ENCODE data around the gene RBFOX2.
"Not testable (repeated sequence)": the region's sequence is repeated elsewhere in the genome, so short reads cannot be mapped to it uniquely, and the experiment has no call there.

RBFOX2 gene

GRCh38 chr22:35742342-35743100 lies 286.1 kb downstream of the RBFOX2 start:
- H3K18ac ChIP-seq (ENCODE audit: low read length) = no peak overlapping the region
- H3K9ac ChIP-seq (ENCODE audit: low read length) = no peak overlapping the region
- no peak overlapping the region for H3K27ac ChIP-seq (ENCODE audit: low read depth, low read length)
- no peak overlapping the region for H3K56ac ChIP-seq (ENCODE audit: low read length)
- H2BK120ac ChIP-seq (ENCODE audit: low read depth, low read length) = no peak overlapping the region
- no peak overlapping the region for H3K4me2 ChIP-seq (ENCODE audit: low read length)
- peaks cover 3% of the 10 kb centered on the region for H3K4me1 ChIP-seq (ENCODE audit: control insufficient read depth, low read depth, low read length)
- peak; percentile 48 for DNase-seq
- H3K79me1 ChIP-seq (ENCODE audit: low read length) = no peaks in the 10 kb centered on the region
- H2BK5ac ChIP-seq (ENCODE audit: low read length) = no peak overlapping the region
- H3K79me2 ChIP-seq (ENCODE audit: control insufficient read depth, insufficient read depth, low read length) = no peaks in the 10 kb centered on the region
- no peak overlapping the region for H2AK5ac ChIP-seq (ENCODE audit: low read length)
- H4K8ac ChIP-seq (ENCODE audit: low read depth, low read length) = no peak overlapping the region
- H3K27me3 ChIP-seq (ENCODE audit: insufficient read depth, low read length, poor library complexity) = no peaks in the 10 kb centered on the region
- H4K5ac ChIP-seq (ENCODE audit: low read length) = no peak overlapping the region
- no peaks in the 10 kb centered on the region for H3K36me3 ChIP-seq (ENCODE audit: control insufficient read depth, insufficient read depth, low read length)
- no CpG with 5 or more reads among the region's 9 CpGs for WGBS (ENCODE audit: extremely low coverage, insufficient coverage, low lambda C conversion rate)
- H3K23ac ChIP-seq (ENCODE audit: low read length) = no peak overlapping the region
- H2BK15ac ChIP-seq (replicated peaks; ENCODE audit: low read depth) = no peak overlapping the region
- no peak overlapping the region for H3K4ac ChIP-seq (ENCODE audit: low read depth, low read length)
- H3K4me3 ChIP-seq (ENCODE audit: low read length) = no peak overlapping the region

GRCh38 chr22:35740616-35741015 lies 288.0 kb downstream of the RBFOX2 start:
- Histone ChIP-seq H2BK5ac (ENCODE audit: low read length) (no peak overlapping the region), H3K18ac (ENCODE audit: low read length) (no peak overlapping the region), H3K23ac (ENCODE audit: low read length) (no peak overlapping the region), H3K56ac (ENCODE audit: low read length) (no peak overlapping the region), H3K4me3 (ENCODE audit: low read length) (no peak overlapping the region), H3K27me3 (ENCODE audit: insufficient read depth, low read length, poor library complexity) (no peaks in the 10 kb centered on the region), H2BK120ac (ENCODE audit: low read depth, low read length) (no peak overlapping the region), H3K4ac (ENCODE audit: low read depth, low read length) (no peak overlapping the region), H3K9ac (ENCODE audit: low read length) (no peak overlapping the region), H3K36me3 (ENCODE audit: control insufficient read depth, insufficient read depth, low read length) (no peaks in the 10 kb centered on the region), H2BK15ac (replicated peaks; ENCODE audit: low read depth) (no peak overlapping the region), H4K8ac (ENCODE audit: low read depth, low read length) (no peak overlapping the region), H3K79me1 (ENCODE audit: low read length) (no peaks in the 10 kb centered on the region), H3K4me2 (ENCODE audit: low read length) (no peak overlapping the region), H3K79me2 (ENCODE audit: control insufficient read depth, insufficient read depth, low read length) (no peaks in the 10 kb centered on the region), H3K27ac (ENCODE audit: low read depth, low read length) (no peak overlapping the region), H2AK5ac (ENCODE audit: low read length) (no peak overlapping the region), H4K5ac (ENCODE audit: low read length) (no peak overlapping the region), H3K4me1 (ENCODE audit: control insufficient read depth, low read depth, low read length) (peaks cover 3% of the 10 kb centered on the region)
- DNase-seq = no peak
- no CpG with 5 or more reads among the region's 1 CpG for WGBS (ENCODE audit: extremely low coverage, insufficient coverage, low lambda C conversion rate)

GRCh38 chr22:35739931-35740380 lies 288.7 kb downstream of the RBFOX2 start:
- Histone ChIP-seq H3K18ac (ENCODE audit: low read length) (no peak overlapping the region), H2BK120ac (ENCODE audit: low read depth, low read length) (no peak overlapping the region), H3K36me3 (ENCODE audit: control insufficient read depth, insufficient read depth, low read length) (no peaks in the 10 kb centered on the region), H3K79me1 (ENCODE audit: low read length) (no peaks in the 10 kb centered on the region), H3K79me2 (ENCODE audit: control insufficient read depth, insufficient read depth, low read length) (no peaks in the 10 kb centered on the region), H3K27me3 (ENCODE audit: insufficient read depth, low read length, poor library complexity) (no peaks in the 10 kb centered on the region), H3K23ac (ENCODE audit: low read length) (no peak overlapping the region), H4K8ac (ENCODE audit: low read depth, low read length) (no peak overlapping the region), H3K9ac (ENCODE audit: low read length) (no peak overlapping the region), H3K4me2 (ENCODE audit: low read length) (no peak overlapping the region), H2BK15ac (replicated peaks; ENCODE audit: low read depth) (no peak overlapping the region), H2AK5ac (ENCODE audit: low read length) (no peak overlapping the region), H3K4me3 (ENCODE audit: low read length) (no peak overlapping the region), H3K56ac (ENCODE audit: low read length) (no peak overlapping the region), H4K5ac (ENCODE audit: low read length) (no peak overlapping the region), H3K4me1 (ENCODE audit: control insufficient read depth, low read depth, low read length) (peaks cover 3% of the 10 kb centered on the region), H2BK5ac (ENCODE audit: low read length) (no peak overlapping the region), H3K27ac (ENCODE audit: low read depth, low read length) (no peak overlapping the region), H3K4ac (ENCODE audit: low read depth, low read length) (no peak overlapping the region)
- no CpG with 5 or more reads among the region's 3 CpGs for WGBS (ENCODE audit: extremely low coverage, insufficient coverage, low lambda C conversion rate)
- DNase-seq = no peak

GRCh38 chr22:35739076-35739930 lies 289.3 kb downstream of the RBFOX2 start:
- H3K4me1 ChIP-seq (ENCODE audit: control insufficient read depth, low read depth, low read length) = peaks cover 2% of the 10 kb centered on the region
- no peak overlapping the region for H3K4ac ChIP-seq (ENCODE audit: low read depth, low read length)
- peak; percentile 62 for DNase-seq
- no peak overlapping the region for H4K5ac ChIP-seq (ENCODE audit: low read length)
- no peak overlapping the region for H4K8ac ChIP-seq (ENCODE audit: low read depth, low read length)
- H2BK5ac ChIP-seq (ENCODE audit: low read length) = no peak overlapping the region
- H2BK15ac ChIP-seq (replicated peaks; ENCODE audit: low read depth) = no peak overlapping the region
- H3K4me3 ChIP-seq (ENCODE audit: low read length) = no peak overlapping the region
- no peaks in the 10 kb centered on the region for H3K79me1 ChIP-seq (ENCODE audit: low read length)
- no peaks in the 10 kb centered on the region for H3K79me2 ChIP-seq (ENCODE audit: control insufficient read depth, insufficient read depth, low read length)
- WGBS (ENCODE audit: extremely low coverage, insufficient coverage, low lambda C conversion rate) = no CpG with 5 or more reads among the region's 12 CpGs
- H3K23ac ChIP-seq (ENCODE audit: low read length) = no peak overlapping the region
- no peak overlapping the region for H3K27ac ChIP-seq (ENCODE audit: low read depth, low read length)
- H3K9ac ChIP-seq (ENCODE audit: low read length) = no peak overlapping the region
- no peak overlapping the region for H2AK5ac ChIP-seq (ENCODE audit: low read length)
- no peak overlapping the region for H3K18ac ChIP-seq (ENCODE audit: low read length)
- no peak overlapping the region for H3K56ac ChIP-seq (ENCODE audit: low read length)
- no peaks in the 10 kb centered on the region for H3K36me3 ChIP-seq (ENCODE audit: control insufficient read depth, insufficient read depth, low read length)
- no peak overlapping the region for H2BK120ac ChIP-seq (ENCODE audit: low read depth, low read length)
- no peak overlapping the region for H3K4me2 ChIP-seq (ENCODE audit: low read length)
- no peaks in the 10 kb centered on the region for H3K27me3 ChIP-seq (ENCODE audit: insufficient read depth, low read length, poor library complexity)

GRCh38 chr22:35737886-35738285 lies 290.7 kb downstream of the RBFOX2 start:
- H3K56ac ChIP-seq (ENCODE audit: low read length); H3K36me3 ChIP-seq (ENCODE audit: control insufficient read depth, insufficient read depth, low read length); H3K79me2 ChIP-seq (ENCODE audit: control insufficient read depth, insufficient read depth, low read length); H2AK5ac ChIP-seq (ENCODE audit: low read length); H3K9ac ChIP-seq (ENCODE audit: low read length); H4K5ac ChIP-seq (ENCODE audit: low read length); H3K4ac ChIP-seq (ENCODE audit: low read depth, low read length); DNase-seq; H3K4me3 ChIP-seq (ENCODE audit: low read length); H3K23ac ChIP-seq (ENCODE audit: low read length); H3K18ac ChIP-seq (ENCODE audit: low read length); H2BK120ac ChIP-seq (ENCODE audit: low read depth, low read length); H2BK15ac ChIP-seq (replicated peaks; ENCODE audit: low read depth); H3K27ac ChIP-seq (ENCODE audit: low read depth, low read length); H3K4me2 ChIP-seq (ENCODE audit: low read length); H4K8ac ChIP-seq (ENCODE audit: low read depth, low read length); H3K27me3 ChIP-seq (ENCODE audit: insufficient read depth, low read length, poor library complexity); H3K4me1 ChIP-seq (ENCODE audit: control insufficient read depth, low read depth, low read length); H3K79me1 ChIP-seq (ENCODE audit: low read length); H2BK5ac ChIP-seq (ENCODE audit: low read length): not testable (repeated sequence)
- no CpG with 5 or more reads among the region's 6 CpGs for WGBS (ENCODE audit: extremely low coverage, insufficient coverage, low lambda C conversion rate)
